Hepatocyte (in vitro differentiated cells): ENCODE data around the gene TMEM272.

Experiments
- EZH2 ChIP-seq: fragments of 200-600 bp; sonication (generic); IDR thresholded peaks from 2 replicates; pipeline ENCODE4 v1.6.1; 2016; ENCODE audit warnings: antibody characterized with exemption, mild to moderate bottlenecking, borderline replicate concordance
- EZH2phosphoT487 ChIP-seq: fragments of 200-600 bp; sonication (generic); IDR thresholded peaks from one replicate; pipeline ENCODE4 v1.6.1; 2018; ENCODE audit warnings: antibody characterized with exemption, mild to moderate bottlenecking, low read depth, moderate library complexity; ENCODE audit not compliant: unreplicated experiment, severe bottlenecking
- TF ChIP-seq, protein P1 (sequence below): fragments of 200-600 bp; sonication (generic); IDR thresholded peaks from 2 replicates; pipeline ENCODE4 v1.5.1; 2016; ENCODE audit warnings: antibody characterized with exemption, mild to moderate bottlenecking; ENCODE audit not compliant: poor library complexity

- TF ChIP-seq EZH2, result no peak
- TF ChIP-seq, protein P1, sequence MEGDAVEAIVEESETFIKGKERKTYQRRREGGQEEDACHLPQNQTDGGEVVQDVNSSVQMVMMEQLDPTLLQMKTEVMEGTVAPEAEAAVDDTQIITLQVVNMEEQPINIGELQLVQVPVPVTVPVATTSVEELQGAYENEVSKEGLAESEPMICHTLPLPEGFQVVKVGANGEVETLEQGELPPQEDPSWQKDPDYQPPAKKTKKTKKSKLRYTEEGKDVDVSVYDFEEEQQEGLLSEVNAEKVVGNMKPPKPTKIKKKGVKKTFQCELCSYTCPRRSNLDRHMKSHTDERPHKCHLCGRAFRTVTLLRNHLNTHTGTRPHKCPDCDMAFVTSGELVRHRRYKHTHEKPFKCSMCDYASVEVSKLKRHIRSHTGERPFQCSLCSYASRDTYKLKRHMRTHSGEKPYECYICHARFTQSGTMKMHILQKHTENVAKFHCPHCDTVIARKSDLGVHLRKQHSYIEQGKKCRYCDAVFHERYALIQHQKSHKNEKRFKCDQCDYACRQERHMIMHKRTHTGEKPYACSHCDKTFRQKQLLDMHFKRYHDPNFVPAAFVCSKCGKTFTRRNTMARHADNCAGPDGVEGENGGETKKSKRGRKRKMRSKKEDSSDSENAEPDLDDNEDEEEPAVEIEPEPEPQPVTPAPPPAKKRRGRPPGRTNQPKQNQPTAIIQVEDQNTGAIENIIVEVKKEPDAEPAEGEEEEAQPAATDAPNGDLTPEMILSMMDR, result no peak
- no peak for TF ChIP-seq EZH2phosphoT487
Observed at GRCh38 chr13:51882570-51883225, 37.7 kb upstream of the TMEM272 start.
